CD14-positive monocyte (primary cell): ENCODE data around the gene MT3. TPM values are rescaled to one million over a fixed set of nuclear protein-coding genes. Genes with fewer than 3 reads are reported as not detected.

Source experiments
- DNase-seq, 3 donors: peaks; one replicate each; pipeline ENCODE4 v3.0.0-alpha.2; 2011 to 2022
- H2AFZ ChIP-seq: 2 replicates; pipeline ENCODE4 v1.6.0; 2012; ENCODE audit warnings: mild to moderate bottlenecking, low read depth, low read length, inconsistent platforms; ENCODE audit not compliant: insufficient read depth, poor library complexity, severe bottlenecking
- H3K27ac ChIP-seq, 2 donors: 1 replicate in 1 of 2; 2 replicates in 1 of 2; pipeline ENCODE4 v1.5.1; 2012 to 2013; ENCODE audit warnings: low read length in 2 of 2, control low read depth in 1 of 2, inconsistent platforms in 1 of 2, low read depth in 1 of 2, mild to moderate bottlenecking in 1 of 2
- H3K27me3 ChIP-seq, 2 donors: one replicate each; pipeline versions ENCODE4 v1.6.0 to v1.6.1; 2011 to 2013; ENCODE audit warnings: low read length in 2 of 2; ENCODE audit not compliant: control insufficient read depth in 2 of 2, insufficient read depth in 2 of 2
- H3K36me3 ChIP-seq, 2 donors: replicated peaks in 1 of 2; 1 replicate in 1 of 2; 2 replicates in 1 of 2; pipeline versions ENCODE4 v1.5.1 to v1.6.1; 2012 to 2013; ENCODE audit warnings: low read length in 2 of 2, control low read depth in 1 of 2, inconsistent platforms in 1 of 2, mild to moderate bottlenecking in 1 of 2; ENCODE audit not compliant: insufficient read depth in 2 of 2, control insufficient read depth in 1 of 2
- H3K4me1 ChIP-seq, 2 donors: 1 replicate in 1 of 2; 2 replicates in 1 of 2; pipeline versions ENCODE4 v1.5.1 to v1.6.1; 2012 to 2013; ENCODE audit warnings: low read length in 2 of 2, control low read depth in 1 of 2, inconsistent platforms in 1 of 2, mild to moderate bottlenecking in 1 of 2, moderate library complexity in 1 of 2; ENCODE audit not compliant: insufficient read depth in 2 of 2, control insufficient read depth in 1 of 2
- H3K4me2 ChIP-seq: replicated peaks from 2 replicates; pipeline ENCODE3; 2012; ENCODE audit warnings: low read length, moderate library complexity, mild to moderate bottlenecking; ENCODE audit not compliant: poor library complexity, severe bottlenecking; ENCODE audit errors: extremely low read depth
- H3K4me3 ChIP-seq, 3 experiments: fragments of 200-600 bp in 1 of 3; sonication (generic) in 1 of 3; replicated peaks in 1 of 3; 1 replicate in 2 of 3; 2 replicates in 1 of 3; pipeline ENCODE4 v1.5.1; 2011 to 2013; ENCODE audit warnings: low read length in 3 of 3, mild to moderate bottlenecking in 3 of 3, control low read depth in 2 of 3, low read depth in 2 of 3, inconsistent platforms in 1 of 3, moderate library complexity in 1 of 3
- H3K79me2 ChIP-seq: 2 replicates; pipeline ENCODE4 v1.6.0; 2012; ENCODE audit warnings: mild to moderate bottlenecking, control low read depth, inconsistent platforms, low read length, moderate library complexity; ENCODE audit not compliant: insufficient read depth
- H3K9ac ChIP-seq: 2 replicates; pipeline ENCODE4 v1.6.0; 2017; ENCODE audit warnings: low read length, mild to moderate bottlenecking; ENCODE audit not compliant: insufficient read depth, poor library complexity, severe bottlenecking
- H3K9me3 ChIP-seq, 2 donors: replicated peaks in 1 of 2; 1 replicate in 1 of 2; 2 replicates in 1 of 2; pipeline versions ENCODE4 v1.5.1 to v1.6.1; 2012 to 2013; ENCODE audit warnings: low read length in 2 of 2, control low read depth in 1 of 2; ENCODE audit not compliant: control insufficient read depth in 1 of 2, insufficient read depth in 1 of 2
- H4K20me1 ChIP-seq: 2 replicates; pipeline ENCODE4 v1.6.0; 2012; ENCODE audit warnings: mild to moderate bottlenecking, low read length, control low read depth, moderate library complexity; ENCODE audit not compliant: insufficient read depth
- H3K27ac Mint-ChIP-seq, 7 donors: one replicate each; pipeline ENCODE4 v1.8.0; 2020; ENCODE audit warnings: mild to moderate bottlenecking in 7 of 7, mixed read lengths in 7 of 7, moderate library complexity in 6 of 7, inconsistent platforms in 2 of 7
- H3K27me3 Mint-ChIP-seq, 3 donors: one replicate each; pipeline ENCODE4 v1.8.0; 2021 to 2022; ENCODE audit warnings: low read depth in 3 of 3, mild to moderate bottlenecking in 3 of 3, mixed read lengths in 3 of 3, moderate library complexity in 3 of 3, inconsistent platforms in 1 of 3
- H3K36me3 Mint-ChIP-seq, 2 donors: one replicate each; pipeline ENCODE4 v1.8.0; 2020; ENCODE audit warnings: mixed read lengths in 2 of 2, inconsistent platforms in 1 of 2, mild to moderate bottlenecking in 1 of 2
- H3K4me1 Mint-ChIP-seq: one replicate; pipeline ENCODE4 v1.8.0; 2020; ENCODE audit warnings: mild to moderate bottlenecking, mixed read lengths
- H3K4me3 Mint-ChIP-seq, 2 donors: one replicate each; pipeline ENCODE4 v1.8.0; 2020; ENCODE audit warnings: mild to moderate bottlenecking in 2 of 2, mixed read lengths in 2 of 2, moderate library complexity in 1 of 2
- H3K9me3 Mint-ChIP-seq, 7 donors: one replicate each; pipeline ENCODE4 v1.8.0; 2020 to 2022; ENCODE audit warnings: mixed read lengths in 7 of 7, mild to moderate bottlenecking in 6 of 7, moderate library complexity in 6 of 7, inconsistent platforms in 2 of 7
- CTCF ChIP-seq: fragments of 200-600 bp; IDR thresholded peaks from one replicate; pipeline ENCODE4 v1.8.0; 2022; ENCODE audit warnings: antibody characterized with exemption, mild to moderate bottlenecking
- WGBS: methylation state at CpG from one replicate; pipeline ENCODE4 v1.1.5; 2013; ENCODE audit warnings: missing lambda C conversion rate; ENCODE audit not compliant: insufficient coverage; 5-methylcytosine and 5-hydroxymethylcytosine counted together
- intact Hi-C, 2 donors: fragments of 100-400 bp; cut with micrococcal nuclease; formaldehyde crosslinking; loops; one replicate each; pipeline versions ENCODE4 v1.15.0 to v1.15.1; 2023
- polyA plus RNA-seq, 3 donors: library from polyadenylated mRNA; depleted of rRNA in 1 of 3; unstranded in 2 of 3; stranded (reverse) in 1 of 3; fragments of 300-500 nt in 2 of 3; fragments of >200 nt in 1 of 3; fragmentation: Illumina TruSeq in 2 of 3; gene quantifications; 1 replicate in 2 of 3; 2 replicates in 1 of 3; pipeline ENCODE4 v1.2.3, GENCODE V29; 2012 to 2021

MT3 gene
- polyA plus RNA-seq, 3 donors: not detected

GRCh38 chr16:56635441-56635967 is 46.2 kb downstream of the MT3 start:
- intact Hi-C loops: no loop called here
- TF ChIP-seq CTCF: no peak
- Mint-ChIP-seq H3K4me3 (peak overlapping the region in 1 of 2 donors; percentile 91), H3K27me3 (peaks cover 96 to 100% (median 98%) of the 10 kb centered on the region in 3 donors), H3K9me3 (peaks cover 0 to 21% (median 10%) of the 10 kb centered on the region in 7 donors), H3K27ac (no peak overlapping the region), H3K36me3 (peaks cover 0 to 9% of the 10 kb centered on the region in 2 donors), H3K4me1 (peaks cover 27% of the 10 kb centered on the region)
- Histone ChIP-seq H4K20me1 (no peaks in the 10 kb centered on the region), H2AFZ (no peak overlapping the region), H3K9me3 (peaks cover 0 to 67% of the 10 kb centered on the region in 2 donors), H3K27ac (no peak overlapping the region), H3K4me1 (peaks cover 13 to 20% of the 10 kb centered on the region in 2 donors), H3K27me3 (peaks cover 95 to 99% of the 10 kb centered on the region in 2 donors), H3K4me2 (no peak overlapping the region), H3K4me3 (no peak overlapping the region), H3K79me2 (no peaks in the 10 kb centered on the region), H3K9ac (no peak overlapping the region), H3K36me3 (no peaks in the 10 kb centered on the region)
- WGBS: 1% methylated on average over 35 of the region's 40 CpGs
- no peak for DNase-seq

DNA sequence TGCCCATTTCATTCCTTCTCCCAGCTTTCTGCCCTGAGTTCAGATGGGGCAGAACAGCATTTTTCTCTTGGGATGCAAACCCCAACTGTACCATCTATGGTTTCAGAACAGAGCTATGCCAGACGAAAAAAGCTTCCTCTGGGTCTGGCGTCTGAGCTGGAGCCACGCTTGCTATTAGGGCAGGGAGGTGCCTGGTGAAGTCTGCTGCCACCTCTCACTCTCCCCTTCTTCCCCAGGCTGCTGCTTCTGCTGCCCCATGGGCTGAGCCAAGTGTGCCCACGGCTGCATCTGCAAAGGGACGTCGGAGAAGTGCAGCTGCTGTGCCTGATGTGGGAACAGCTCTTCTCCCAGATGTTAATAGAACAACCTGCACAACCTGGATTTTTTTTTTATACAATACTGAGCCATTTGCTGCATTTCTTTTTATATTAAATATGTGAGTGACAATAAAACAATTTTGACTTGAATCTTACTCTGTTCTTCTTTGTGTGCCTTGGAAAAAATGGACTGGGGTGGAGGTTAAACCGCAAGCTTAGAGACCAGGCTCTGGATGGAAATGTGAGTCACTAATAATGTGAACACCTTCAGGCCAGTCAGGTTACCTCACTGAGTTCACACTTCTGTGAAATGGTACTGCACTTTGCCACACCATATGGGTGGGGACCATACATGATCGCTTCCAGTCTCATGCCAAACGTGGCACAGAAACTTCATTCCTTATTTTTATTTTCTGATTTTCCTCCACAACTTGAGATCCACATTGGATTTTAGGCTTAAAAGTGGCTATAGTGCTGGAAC is 47.5 kb downstream of the MT3 start:
- Mint-ChIP-seq H3K4me3 (peak overlapping the region in 1 of 2 donors; percentile 91), H3K36me3 (peaks cover 0 to 6% of the 10 kb centered on the region in 2 donors), H3K4me1 (peaks cover 25% of the 10 kb centered on the region), H3K9me3 (peaks cover 0 to 18% (median 10%) of the 10 kb centered on the region in 7 donors), H3K27me3 (peaks cover 95 to 99% (median 97%) of the 10 kb centered on the region in 3 donors), H3K27ac (no peak overlapping the region)
- Histone ChIP-seq H4K20me1 (no peaks in the 10 kb centered on the region), H3K27me3 (peaks cover 96 to 99% of the 10 kb centered on the region in 2 donors), H3K36me3 (no peaks in the 10 kb centered on the region), H3K9me3 (peaks cover 0 to 63% of the 10 kb centered on the region in 2 donors), H3K79me2 (no peaks in the 10 kb centered on the region), H3K4me3 (no peak overlapping the region), H2AFZ (no peak overlapping the region), H3K4me1 (peaks cover 13 to 19% of the 10 kb centered on the region in 2 donors), H3K4me2 (no peak overlapping the region), H3K9ac (no peak overlapping the region), H3K27ac (no peak overlapping the region)
- intact Hi-C loops: no loop called here
- 19% methylated on average over 4 of the region's 9 CpGs for WGBS
- no peak for TF ChIP-seq CTCF
- DNase-seq: no peak
